Pons (tissue), 1 donor: ENCODE data around the gene MARF1.
"Not testable (repeated sequence)": the region's sequence is repeated elsewhere in the genome, so short reads cannot be mapped to it uniquely, and the experiment has no call there.

ENCODE experiments used
- DNase-seq: peaks from one replicate; pipeline ENCODE4 v3.0.0-alpha.2; 2016; ENCODE audit warnings: low spot score

The MARF1 gene

GRCh38 chr16:15567823-15568222 lies 75.1 kb downstream of the MARF1 start:
- no peak for DNase-seq

- no peak for DNase-seq
These were observed 76.9 kb downstream of the MARF1 start for GRCh38 chr16:15566095-15566494.

GRCh38 chr16:15564604-15565339 lies 78.2 kb downstream of the MARF1 start:
- no peak for DNase-seq

GRCh38 chr16:15559176-15559575 lies 83.8 kb downstream of the MARF1 start:
- no peak for DNase-seq

GRCh38 chr16:15557258-15557657 lies 85.7 kb downstream of the MARF1 start:
- no peak for DNase-seq

- DNase-seq, result no peak
These were observed 86.8 kb downstream of the MARF1 start for GRCh38 chr16:15556130-15556529.

GRCh38 chr16:15553313-15554088 lies 89.5 kb downstream of the MARF1 start:
- DNase-seq, result no peak

- DNase-seq, result no peak
These were observed 90.4 kb downstream of the MARF1 start for GRCh38 chr16:15552507-15552906.

- no peak for DNase-seq
These were observed 94.5 kb downstream of the MARF1 start for GRCh38 chr16:15548482-15548891.

- DNase-seq, result no peak
These were observed 95.2 kb downstream of the MARF1 start for GRCh38 chr16:15547768-15548096.

GRCh38 chr16:15547072-15547767 lies 95.7 kb downstream of the MARF1 start:
- DNase-seq, result not testable (repeated sequence)

GRCh38 chr16:15545544-15545943 lies 97.4 kb downstream of the MARF1 start:
- DNase-seq, result no peak

GRCh38 chr16:15544405-15544804 lies 98.5 kb downstream of the MARF1 start:
- DNase-seq, result no peak
